ENCODE data around the gene ARHGEF26.

The ARHGEF26 gene

DNA sequence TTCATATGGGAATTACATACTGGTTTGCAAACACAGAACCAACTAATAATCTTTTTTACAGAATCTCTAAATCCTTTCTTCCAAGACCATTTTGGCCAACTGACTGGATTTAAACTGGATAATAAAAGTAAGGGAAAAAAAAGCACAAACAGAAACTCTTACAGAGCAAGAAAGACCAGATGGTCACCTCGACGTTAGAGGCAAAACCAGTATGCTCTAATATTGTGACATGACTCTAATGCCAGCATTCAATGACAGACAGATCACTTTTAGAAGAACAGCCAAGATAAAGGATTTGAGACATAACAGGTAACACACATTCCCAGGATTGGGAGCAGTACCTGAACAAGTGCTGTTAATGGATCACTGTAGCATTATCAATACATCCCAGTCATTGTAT, 152.2 kb downstream of the ARHGEF26 start:
- DNase-seq = no peak

DNA sequence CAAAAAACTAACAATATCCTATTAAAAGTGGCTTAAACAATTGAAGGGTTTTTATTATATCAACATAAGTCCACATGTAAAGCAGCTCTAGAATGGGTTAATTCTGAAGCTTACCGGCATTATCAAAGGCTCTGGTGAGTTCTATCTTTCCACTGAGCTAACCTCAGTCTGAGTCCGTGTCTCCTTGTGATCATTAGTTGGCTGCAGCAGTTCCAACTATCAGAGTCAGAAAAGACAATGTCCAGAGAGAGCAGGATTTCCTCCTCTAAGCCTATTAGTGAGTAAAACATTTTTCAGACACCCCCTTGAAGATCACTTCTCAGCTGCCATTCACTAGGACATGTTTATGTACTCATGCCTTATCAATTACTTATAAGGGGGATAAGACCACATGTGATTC, 153.2 kb downstream of the ARHGEF26 start:
- DNase-seq = no peak

GRCh38 chr3:154275292-154275691, 154.1 kb downstream of the ARHGEF26 start:
- DNase-seq = no peak

DNA sequence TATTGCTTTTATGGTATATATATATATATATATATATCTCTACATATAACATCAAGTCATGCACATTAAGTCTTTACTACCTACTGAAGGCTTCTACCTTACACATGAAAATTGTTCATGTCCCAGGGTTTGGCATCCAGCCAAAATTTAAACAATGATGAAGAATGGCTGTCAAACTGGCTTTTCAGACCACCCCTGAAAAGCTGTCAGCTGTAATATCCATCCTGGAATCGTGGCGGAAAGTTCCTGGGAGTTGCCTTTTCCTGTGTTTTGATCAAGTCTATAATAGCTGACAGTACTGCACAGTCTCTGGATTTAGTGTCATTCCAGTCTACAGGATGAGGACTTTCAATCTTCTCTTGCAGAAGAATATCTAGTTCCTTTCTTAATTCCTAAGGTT, 154.8 kb downstream of the ARHGEF26 start:
- no peak for DNase-seq

DNA sequence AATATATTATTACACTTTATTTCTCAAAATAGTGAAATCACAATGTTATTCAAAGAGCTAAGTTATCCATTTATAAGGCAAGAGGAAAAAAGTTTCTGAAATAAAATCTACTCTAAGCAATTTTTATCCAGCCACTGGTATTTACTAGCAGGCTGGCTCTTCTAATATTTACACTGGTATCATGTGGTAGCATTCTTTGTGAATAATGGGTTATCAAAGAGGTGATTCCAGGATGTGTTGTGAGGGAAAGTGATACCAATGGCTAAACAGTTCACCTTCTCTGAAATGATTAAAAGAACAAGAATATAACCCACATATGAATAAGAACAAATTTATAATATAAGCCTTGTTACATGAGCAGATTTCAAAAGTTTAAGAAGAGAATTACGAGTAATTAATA, 159.0 kb downstream of the ARHGEF26 start:
- DNase-seq = no peak

DNA sequence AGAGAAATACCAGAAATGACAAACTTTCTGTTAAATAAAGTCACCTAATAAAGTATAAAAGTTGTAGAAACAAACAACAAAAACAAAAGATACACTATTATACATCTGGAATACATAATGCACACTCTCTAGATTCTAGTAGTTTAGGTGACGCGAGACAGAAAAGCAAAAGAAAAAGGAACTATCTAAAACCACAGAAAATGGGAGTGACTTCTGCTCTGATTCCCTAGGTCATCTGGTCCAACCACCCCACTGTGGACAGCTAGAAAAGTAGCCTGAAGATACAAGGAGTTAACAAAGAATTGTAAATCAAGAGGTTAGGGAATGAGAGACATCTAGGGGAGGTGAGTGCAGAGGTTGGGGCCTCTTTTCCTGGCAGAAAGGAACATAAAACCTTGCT, 164.0 kb downstream of the ARHGEF26 start:
- DNase-seq = no peak

DNA sequence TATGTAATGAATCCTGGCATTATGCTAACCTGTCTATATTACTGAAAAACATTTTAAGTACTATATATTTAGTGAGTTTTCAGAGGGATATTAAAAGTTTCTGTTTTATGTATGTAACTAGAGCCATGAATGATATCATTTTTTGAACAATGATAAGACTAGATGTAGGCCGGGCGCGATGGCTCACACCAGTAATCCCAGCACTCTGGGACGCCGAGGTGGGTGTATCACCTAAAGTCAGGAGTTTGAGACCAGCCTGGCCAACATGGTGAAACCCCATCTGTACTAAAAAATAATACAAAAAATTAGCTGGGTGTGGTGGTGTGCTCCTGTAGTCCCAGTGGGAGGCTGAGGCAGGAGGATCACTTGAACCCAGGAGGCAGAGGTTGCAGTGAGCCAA, 169.0 kb downstream of the ARHGEF26 start:
- no peak for DNase-seq

GRCh38 chr3:154294016-154294415, 172.8 kb downstream of the ARHGEF26 start:
- no peak for DNase-seq

DNA sequence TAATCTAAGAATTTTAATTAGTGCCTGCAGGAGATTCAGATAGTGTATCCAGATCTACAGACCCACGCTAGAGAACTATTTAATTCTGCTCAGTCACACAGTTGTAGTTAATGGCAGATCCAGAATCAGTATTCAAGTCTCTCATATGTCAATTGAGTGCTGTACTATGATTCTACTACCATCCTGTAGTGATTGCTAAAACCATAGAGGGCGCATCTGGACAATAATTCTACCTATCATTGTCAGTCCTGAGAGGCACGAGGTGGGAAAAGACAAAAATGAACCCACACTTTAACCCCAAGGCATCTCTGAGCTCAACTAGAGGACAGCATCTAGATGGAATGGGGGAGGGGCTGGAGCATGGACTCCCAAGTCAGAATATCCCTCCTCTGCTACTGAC, 180.4 kb downstream of the ARHGEF26 start:
- no peak for DNase-seq

DNA sequence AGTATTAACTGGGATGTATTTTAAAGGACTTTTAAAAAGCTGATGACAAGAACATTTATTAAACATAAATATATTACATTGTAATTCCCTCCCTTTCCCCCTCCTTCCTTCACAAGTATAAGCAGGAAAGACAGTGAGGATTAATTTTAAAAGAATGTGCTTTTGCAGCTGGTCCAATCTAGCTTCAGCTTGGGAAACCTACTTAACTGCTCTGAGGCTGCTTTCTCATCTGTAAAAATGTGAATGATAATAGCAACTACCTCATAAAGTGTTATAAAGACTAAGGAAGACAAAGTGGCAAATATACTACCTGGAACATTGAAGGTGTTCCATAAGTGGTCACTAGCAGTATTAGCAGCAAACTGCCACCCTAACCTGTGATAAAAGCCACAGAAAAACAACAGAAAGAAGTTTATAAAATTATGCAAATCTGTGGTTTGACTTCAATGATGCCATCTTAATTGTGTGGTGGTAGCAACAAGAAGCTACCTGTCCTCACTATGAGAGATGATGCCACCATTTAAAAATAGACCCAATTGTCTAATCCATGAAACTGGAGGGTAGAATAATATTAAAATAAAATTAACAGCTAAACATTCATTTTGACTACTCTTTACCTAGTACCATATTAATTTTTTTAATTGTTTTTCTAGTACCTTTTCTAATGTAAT, 183.1 kb downstream of the ARHGEF26 start:
- peak; percentile 26 for DNase-seq

DNA sequence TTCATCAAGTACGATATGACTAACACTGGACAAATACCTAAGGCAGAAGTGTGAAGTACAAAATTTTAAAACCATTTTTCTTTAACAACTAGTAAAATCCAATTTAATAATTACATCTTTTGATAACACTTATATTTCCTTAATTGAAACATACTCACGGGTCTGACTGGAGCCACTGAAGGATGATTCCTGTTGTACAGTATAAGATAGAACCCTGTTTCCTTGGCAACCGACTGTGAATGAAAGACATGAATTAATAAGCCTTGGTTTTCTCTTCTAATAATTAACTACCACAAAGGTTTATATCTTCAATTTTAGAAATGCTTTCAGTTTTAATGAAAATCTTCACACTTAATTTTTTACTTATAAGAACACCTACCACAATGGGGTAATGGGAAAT, 183.7 kb downstream of the ARHGEF26 start:
- no peak for DNase-seq

DNA sequence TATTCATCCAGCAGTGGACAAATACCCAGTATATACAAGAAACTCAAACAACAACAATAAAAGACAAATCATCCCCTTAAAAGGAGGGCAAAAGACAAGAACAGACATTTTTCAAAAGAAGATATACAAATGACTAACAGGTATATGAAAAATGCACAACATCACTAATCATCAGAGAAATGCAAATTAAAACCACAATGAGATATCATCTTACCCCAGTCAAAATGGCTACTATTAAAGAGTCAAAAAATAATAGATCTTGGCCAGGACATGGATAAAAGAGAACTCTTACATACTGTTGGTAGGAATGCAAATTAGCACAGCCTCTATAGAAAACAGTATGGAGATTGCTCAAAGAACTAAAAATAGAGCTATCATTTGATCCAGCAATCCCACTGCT, 186.2 kb downstream of the ARHGEF26 start:
- no peak for DNase-seq
